Parathyroid adenoma (tissue), 2 donors: Measurements from ENCODE around the gene GOLGA6L2.

Experiments used
- H2AFZ ChIP-seq: fragments of 300-600 bp; sonication (generic); one replicate; pipeline ENCODE4 v1.7.0; 2017; ENCODE audit warnings: antibody characterized with exemption, mild to moderate bottlenecking
- H3K27ac ChIP-seq: fragments of 300-600 bp; sonication (generic); one replicate; pipeline ENCODE4 v1.7.0; 2017
- H3K27me3 ChIP-seq: fragments of 300-600 bp; sonication (generic); one replicate; pipeline ENCODE4 v1.7.0; 2017; ENCODE audit warnings: low read length; ENCODE audit not compliant: control insufficient read depth, insufficient read depth
- H3K36me3 ChIP-seq: fragments of 300-600 bp; sonication (generic); one replicate; pipeline ENCODE4 v1.7.0; 2017; ENCODE audit warnings: low read length; ENCODE audit not compliant: control insufficient read depth, insufficient read depth
- H3K4me1 ChIP-seq: fragments of 300-600 bp; sonication (generic); one replicate; pipeline ENCODE4 v1.7.0; 2017; ENCODE audit warnings: control low read depth
- H3K4me2 ChIP-seq: fragments of 300-600 bp; sonication (generic); one replicate; pipeline ENCODE4 v1.7.0; 2017; ENCODE audit warnings: low read length
- H3K4me3 ChIP-seq: fragments of 300-600 bp; sonication (generic); one replicate; pipeline ENCODE4 v1.7.0; 2017; ENCODE audit warnings: low read depth, low read length
- H3K79me2 ChIP-seq: fragments of 300-600 bp; sonication (generic); one replicate; pipeline ENCODE4 v1.7.0; 2017; ENCODE audit warnings: control low read depth
- H3K9ac ChIP-seq: fragments of 300-600 bp; sonication (generic); one replicate; pipeline ENCODE4 v1.7.0; 2017; ENCODE audit warnings: mild to moderate bottlenecking
- H3K9me3 ChIP-seq: fragments of 300-600 bp; sonication (generic); one replicate; pipeline ENCODE4 v1.7.0; 2017; ENCODE audit warnings: low read length; ENCODE audit not compliant: control insufficient read depth
- CTCF ChIP-seq: fragments of 300-600 bp; sonication (generic); IDR thresholded peaks from one replicate; pipeline ENCODE4 v1.7.0; 2017; ENCODE audit warnings: antibody characterized with exemption, mild to moderate bottlenecking
- donor health status: primary hyperparathyroidism.

The GOLGA6L2 gene

GRCh38 chr15:23447107-23447500 lies at the start of gene GOLGA6L2:
Gene GOLGA6L2 (minus strand): TSS chr15:23447243. CDS start chr15:23447181, 62 bp downstream.
- TF ChIP-seq CTCF, result no peak
- H2AFZ ChIP-seq, result no peak within 1 kb of the TSS

GRCh38 chr15:23484870-23485269 lies 37.8 kb upstream of the GOLGA6L2 start:
- no peaks in the 10 kb centered on the region for H3K27me3 ChIP-seq
- H3K9me3 ChIP-seq, result no peaks in the 10 kb centered on the region
- H3K27ac ChIP-seq, result no peak overlapping the region
- no peaks in the 10 kb centered on the region for H3K79me2 ChIP-seq
- H3K9ac ChIP-seq, result no peak overlapping the region
- no peak for TF ChIP-seq CTCF
- H3K4me1 ChIP-seq, result no peaks in the 10 kb centered on the region
- H3K4me3 ChIP-seq, result no peak overlapping the region
- H3K36me3 ChIP-seq, result no peaks in the 10 kb centered on the region
- H3K4me2 ChIP-seq, result no peak overlapping the region
- H2AFZ ChIP-seq, result no peak overlapping the region

More at GRCh38 chr15:23447107-23447500, at the start of gene GOLGA6L2:
- no peak within 1 kb of the TSS for H3K27ac ChIP-seq
- H3K27me3 ChIP-seq, result no peaks in the 10 kb centered on the region
- no peak within 1 kb of the TSS for H3K4me3 ChIP-seq
- H3K9ac ChIP-seq, result no peak within 1 kb of the TSS
- H3K79me2 ChIP-seq, result no peaks in the 10 kb centered on the region
- H3K9me3 ChIP-seq, result no peaks in the 10 kb centered on the region
- H3K4me1 ChIP-seq, result no peaks in the 10 kb centered on the region
- no peak within 1 kb of the TSS for H3K4me2 ChIP-seq
- no peaks in the 10 kb centered on the region for H3K36me3 ChIP-seq

- no peak overlapping the region for H3K9ac ChIP-seq
- H3K4me1 ChIP-seq, result no peaks in the 10 kb centered on the region
- no peak overlapping the region for H3K4me2 ChIP-seq
- H3K9me3 ChIP-seq, result no peaks in the 10 kb centered on the region
- H3K27me3 ChIP-seq, result no peaks in the 10 kb centered on the region
- no peaks in the 10 kb centered on the region for H3K79me2 ChIP-seq
- H3K4me3 ChIP-seq, result no peak overlapping the region
- no peak for TF ChIP-seq CTCF
- H3K27ac ChIP-seq, result no peak overlapping the region
- no peak overlapping the region for H2AFZ ChIP-seq
- no peaks in the 10 kb centered on the region for H3K36me3 ChIP-seq
Observed at GRCh38 chr15:23483821-23484299, 36.8 kb upstream of the GOLGA6L2 start.

GRCh38 chr15:23482764-23483489 lies 35.9 kb upstream of the GOLGA6L2 start:
- Histone ChIP-seq H3K9me3 (no peaks in the 10 kb centered on the region), H3K4me3 (no peak overlapping the region), H3K27me3 (no peaks in the 10 kb centered on the region), H3K4me1 (no peaks in the 10 kb centered on the region), H3K4me2 (no peak overlapping the region), H3K79me2 (no peaks in the 10 kb centered on the region), H3K27ac (no peak overlapping the region), H3K36me3 (no peaks in the 10 kb centered on the region), H3K9ac (no peak overlapping the region), H2AFZ (no peak overlapping the region)
- no peak for TF ChIP-seq CTCF

GRCh38 chr15:23482228-23482627 lies 35.2 kb upstream of the GOLGA6L2 start:
- Histone ChIP-seq H3K36me3 (no peaks in the 10 kb centered on the region), H2AFZ (no peak overlapping the region), H3K9me3 (no peaks in the 10 kb centered on the region), H3K79me2 (no peaks in the 10 kb centered on the region), H3K4me2 (no peak overlapping the region), H3K27ac (no peak overlapping the region), H3K4me1 (no peaks in the 10 kb centered on the region), H3K9ac (no peak overlapping the region), H3K4me3 (no peak overlapping the region), H3K27me3 (no peaks in the 10 kb centered on the region)
- no peak for TF ChIP-seq CTCF
